Mucosa of descending colon (tissue), 3 donors: Measurements from ENCODE around the gene CCN6. TPM values are rescaled to one million over a fixed set of nuclear protein-coding genes. Genes with fewer than 3 reads are reported as not detected.

Source experiments
- ATAC-seq: fragments of 200-7000 bp; cut with Tn5 transposase; one replicate; pipeline ENCODE4 v1.9.1; 2020; ENCODE audit warnings: mild to moderate bottlenecking, moderate library complexity
- DNase-seq, 3 donors: peaks; one replicate each; pipeline ENCODE4 v3.0.0-alpha.2; 2020
- H3K36me3 ChIP-seq: fragments of 200-600 bp; one replicate; pipeline ENCODE4 v1.8.0; 2021; ENCODE audit warnings: low read depth, mild to moderate bottlenecking
- H3K4me1 ChIP-seq: fragments of 200-600 bp; one replicate; pipeline ENCODE4 v1.8.0; 2021; ENCODE audit warnings: low read depth, mild to moderate bottlenecking
- H3K4me3 ChIP-seq: fragments of 200-600 bp; one replicate; pipeline ENCODE4 v1.8.0; 2021; ENCODE audit warnings: mild to moderate bottlenecking
- H3K9me3 ChIP-seq: fragments of 200-600 bp; one replicate; pipeline ENCODE4 v1.8.0; 2021; ENCODE audit warnings: mild to moderate bottlenecking
- intact Hi-C, 2 donors: fragments of 100-400 bp; cut with DNase I in 1 of 2; cut with micrococcal nuclease in 1 of 2; formaldehyde crosslinking; loops; one replicate each; pipeline versions ENCODE4 v1.11.0 to v1.11.1; 2022; cut with DNase I, micrococcal nuclease
- total RNA-seq, 3 donors: library from RNA; stranded (reverse); fragmentation: NEBNext Ultra II Directional in 2 of 3; extraction: Animal tissue kit (Norgen Biotek cat#: 25700) in 2 of 3; gene quantifications; one replicate each; pipeline versions ENCODE4 v1.2.1 to v1.2.4, GENCODE V29; 2021 to 2023
- TF ChIP-seq, protein P1 (sequence below): fragments of 200-600 bp; IDR thresholded peaks from one replicate; pipeline ENCODE4 v1.8.0; 2022; ENCODE audit warnings: antibody characterized with exemption, mild to moderate bottlenecking
- donor health status: DM: no; HTN: no; CAD: no; lungs with moderate emphysema.
- donor health status: DM: no; HTN: no; CAD: no.
- donor health status: DM: no; HTN: yes; CAD: no.

CCN6 gene
- total RNA-seq, 3 donors from 2014 or later: not detected

DNA sequence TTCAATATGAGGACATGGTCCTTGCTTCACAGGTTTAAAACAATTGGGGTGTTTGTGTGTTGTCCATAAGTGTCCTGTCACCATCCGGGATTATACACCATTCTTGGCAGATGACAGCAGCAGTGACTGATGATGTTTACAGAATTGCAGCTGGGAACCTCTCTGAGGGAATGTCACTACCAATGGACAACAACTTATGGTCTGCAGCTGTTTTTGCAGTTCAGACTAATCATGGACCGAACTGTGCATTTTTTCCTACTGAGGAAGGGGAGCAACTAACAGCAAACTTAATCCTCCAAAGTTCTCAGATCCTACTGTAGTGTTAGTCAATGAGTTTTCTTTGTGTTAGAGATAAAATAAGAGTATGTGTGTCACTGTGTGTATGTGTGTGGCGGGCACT lies 59.5 kb downstream of the CCN6 start:
- ATAC-seq: no peak
- no peaks in the 10 kb centered on the region for H3K36me3 ChIP-seq
- H3K9me3 ChIP-seq: no peaks in the 10 kb centered on the region
- TF ChIP-seq, protein P1, sequence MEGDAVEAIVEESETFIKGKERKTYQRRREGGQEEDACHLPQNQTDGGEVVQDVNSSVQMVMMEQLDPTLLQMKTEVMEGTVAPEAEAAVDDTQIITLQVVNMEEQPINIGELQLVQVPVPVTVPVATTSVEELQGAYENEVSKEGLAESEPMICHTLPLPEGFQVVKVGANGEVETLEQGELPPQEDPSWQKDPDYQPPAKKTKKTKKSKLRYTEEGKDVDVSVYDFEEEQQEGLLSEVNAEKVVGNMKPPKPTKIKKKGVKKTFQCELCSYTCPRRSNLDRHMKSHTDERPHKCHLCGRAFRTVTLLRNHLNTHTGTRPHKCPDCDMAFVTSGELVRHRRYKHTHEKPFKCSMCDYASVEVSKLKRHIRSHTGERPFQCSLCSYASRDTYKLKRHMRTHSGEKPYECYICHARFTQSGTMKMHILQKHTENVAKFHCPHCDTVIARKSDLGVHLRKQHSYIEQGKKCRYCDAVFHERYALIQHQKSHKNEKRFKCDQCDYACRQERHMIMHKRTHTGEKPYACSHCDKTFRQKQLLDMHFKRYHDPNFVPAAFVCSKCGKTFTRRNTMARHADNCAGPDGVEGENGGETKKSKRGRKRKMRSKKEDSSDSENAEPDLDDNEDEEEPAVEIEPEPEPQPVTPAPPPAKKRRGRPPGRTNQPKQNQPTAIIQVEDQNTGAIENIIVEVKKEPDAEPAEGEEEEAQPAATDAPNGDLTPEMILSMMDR: no peak
- no peak for DNase-seq
- intact Hi-C loops: no loop called here
- no peak overlapping the region for H3K4me3 ChIP-seq
- no peaks in the 10 kb centered on the region for H3K4me1 ChIP-seq

GRCh38 chr6:112113918-112114317 lies 60.0 kb downstream of the CCN6 start:
- no peaks in the 10 kb centered on the region for H3K4me1 ChIP-seq
- TF ChIP-seq, protein P1: no peak
- DNase-seq (no peak), ATAC-seq (no peak)
- H3K4me3 ChIP-seq: no peak overlapping the region
- H3K9me3 ChIP-seq: no peaks in the 10 kb centered on the region
- H3K36me3 ChIP-seq: no peaks in the 10 kb centered on the region
- intact Hi-C loops: no loop called here

DNA sequence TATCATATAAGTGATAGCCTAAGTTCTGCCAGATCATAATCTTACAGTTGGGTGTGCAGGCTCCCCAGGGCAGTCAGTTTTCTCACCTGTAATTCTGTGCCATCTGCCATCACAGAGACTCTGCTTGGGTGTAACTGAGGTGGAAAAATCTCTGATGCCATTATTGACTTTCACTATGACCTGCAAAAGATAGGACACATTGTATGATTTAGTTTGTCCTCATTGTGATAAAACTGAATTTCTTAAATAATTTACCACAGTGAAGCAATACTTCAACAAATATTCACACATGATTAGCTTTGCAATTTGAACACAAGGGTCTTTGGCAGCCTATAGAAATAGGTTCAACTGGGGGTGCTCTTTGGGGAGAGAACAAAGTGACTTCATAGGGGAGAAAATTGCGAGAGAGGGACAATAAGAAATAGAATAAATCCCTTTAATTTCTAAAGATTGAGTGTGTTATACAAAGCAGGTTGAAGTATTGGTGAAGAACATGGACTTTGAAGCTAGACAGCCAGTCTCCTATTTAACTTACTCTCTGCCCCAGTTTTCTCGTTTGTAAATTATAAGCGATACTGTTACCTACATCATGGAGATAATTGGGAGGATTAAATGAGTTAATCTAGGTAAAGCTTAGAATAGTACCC lies 60.8 kb downstream of the CCN6 start:
- no peaks in the 10 kb centered on the region for H3K4me1 ChIP-seq
- no peaks in the 10 kb centered on the region for H3K36me3 ChIP-seq
- H3K4me3 ChIP-seq: no peak overlapping the region
- H3K9me3 ChIP-seq: no peaks in the 10 kb centered on the region
- no peak for DNase-seq
- TF ChIP-seq, protein P1: no peak
- intact Hi-C loops: no loop called here
- no peak for ATAC-seq

DNA sequence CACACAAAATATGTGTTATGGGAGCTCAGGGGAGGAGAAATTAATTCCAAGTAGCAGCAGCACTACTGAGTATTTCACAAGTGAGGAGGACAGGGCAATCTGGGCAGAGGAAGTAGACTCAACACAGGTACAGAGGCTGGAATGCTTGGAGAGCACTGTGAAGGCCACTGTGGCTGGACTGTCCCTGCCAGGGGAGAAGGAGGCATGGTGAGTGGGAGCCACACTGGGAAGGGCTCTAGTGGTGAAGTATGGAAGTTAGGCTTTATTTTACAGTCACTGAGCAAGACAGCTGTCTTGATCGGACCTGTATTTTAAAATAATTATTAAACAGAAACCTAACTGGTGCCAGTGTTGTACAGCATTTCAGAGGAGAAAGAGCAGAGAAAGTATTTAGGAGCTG lies 62.3 kb downstream of the CCN6 start:
- intact Hi-C loops: no loop called here
- ATAC-seq (no peak), DNase-seq (no peak)
- no peaks in the 10 kb centered on the region for H3K4me1 ChIP-seq
- H3K9me3 ChIP-seq: no peaks in the 10 kb centered on the region
- no peaks in the 10 kb centered on the region for H3K36me3 ChIP-seq
- TF ChIP-seq, protein P1: no peak
- no peak overlapping the region for H3K4me3 ChIP-seq

DNA sequence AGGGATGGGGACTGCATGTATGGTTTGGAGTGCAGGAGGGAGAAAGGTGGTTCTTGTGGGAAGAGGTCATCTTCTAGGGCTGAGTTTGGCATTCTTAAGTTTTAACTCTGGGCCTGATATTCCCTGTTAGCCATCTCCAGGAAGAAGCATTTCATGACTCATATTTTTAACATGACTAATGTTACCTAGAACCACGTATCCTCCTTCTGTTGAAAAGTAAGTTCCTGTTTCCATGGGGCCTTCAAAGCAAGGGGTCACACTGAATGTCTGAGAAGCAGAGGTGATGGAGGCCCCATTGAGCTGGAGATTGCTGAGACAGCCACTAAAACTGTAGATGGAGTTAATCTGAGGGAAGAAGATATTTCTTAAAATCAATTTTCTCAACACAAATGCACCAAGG lies 63.6 kb downstream of the CCN6 start:
- no peak for ATAC-seq
- intact Hi-C loops: no loop called here

More for the DNA sequence above, 63.6 kb downstream of the CCN6 start:
- H3K4me3 ChIP-seq: no peak overlapping the region
- TF ChIP-seq, protein P1: no peak
- DNase-seq: no peak
- no peaks in the 10 kb centered on the region for H3K36me3 ChIP-seq
- H3K4me1 ChIP-seq: no peaks in the 10 kb centered on the region
- no peaks in the 10 kb centered on the region for H3K9me3 ChIP-seq
